ENCODE measurements around the gene PLEKHA5. TPM values are rescaled to one million over a fixed set of nuclear protein-coding genes. Genes with fewer than 3 reads are reported as not detected.

The PLEKHA5 gene
- total RNA-seq, 1 donor from 2014 or later, result 12.8 TPM

DNA sequence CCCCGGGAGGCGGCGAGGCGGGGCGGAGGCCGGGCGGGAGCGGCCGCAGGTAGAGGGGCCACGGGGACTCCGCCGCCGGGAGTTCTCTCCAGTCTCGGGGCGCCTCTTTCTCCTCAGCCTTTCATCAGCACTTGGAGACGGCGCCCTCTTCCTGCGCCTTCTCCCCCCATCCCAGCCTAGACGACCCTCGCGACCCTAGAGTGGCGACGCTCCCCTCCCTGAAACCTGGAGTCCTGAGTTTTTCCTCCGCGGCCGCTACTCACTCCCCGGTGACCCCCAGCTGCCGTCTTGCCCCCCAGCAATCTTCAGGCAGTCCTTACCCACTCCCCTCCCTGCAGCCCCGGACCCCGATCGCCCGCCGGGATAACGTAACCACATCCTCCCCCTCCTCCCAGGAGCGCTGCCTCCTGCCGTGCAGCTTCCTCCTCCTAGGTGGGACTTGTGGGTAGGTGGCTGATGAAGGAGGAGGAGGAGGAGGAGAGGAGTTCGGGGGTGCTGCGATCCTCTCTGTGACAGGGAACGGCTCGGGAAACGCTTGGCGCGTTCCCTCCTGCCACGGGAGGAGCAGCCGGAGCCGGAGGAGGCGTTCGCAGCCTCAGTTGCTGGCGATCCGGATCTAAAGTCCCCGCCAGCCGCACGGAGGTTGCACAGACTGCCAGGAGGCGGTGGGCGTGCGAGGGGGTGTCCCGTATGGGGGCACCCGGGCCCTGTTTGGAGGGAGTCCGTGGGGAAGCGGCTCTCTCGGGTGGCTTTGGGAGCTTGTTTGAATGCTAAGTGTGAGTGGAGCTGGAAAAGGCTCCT, 891 bp downstream of the PLEKHA5 start:
- DNase-seq, result peak; percentile 39

DNA sequence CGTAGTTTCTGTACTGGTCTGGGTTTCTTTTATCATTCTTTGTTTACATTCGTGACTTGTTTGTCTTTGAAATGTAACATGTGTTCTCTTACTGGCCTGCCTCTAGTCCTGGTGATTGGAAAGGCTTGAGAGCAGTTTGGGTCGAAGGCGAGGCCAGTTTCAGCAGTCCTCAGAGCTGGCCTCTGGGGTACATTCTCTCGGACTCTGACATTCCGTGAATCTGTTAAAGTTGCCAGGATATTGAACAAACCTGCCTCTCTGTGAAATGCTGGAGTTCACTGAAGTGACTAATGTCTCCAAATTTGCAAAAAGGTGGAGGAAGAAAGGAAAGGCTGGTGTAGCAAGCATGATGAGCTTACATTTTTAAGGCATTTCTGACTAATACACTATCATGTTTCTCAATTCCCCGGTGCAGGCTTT, 1.5 kb downstream of the PLEKHA5 start:
- DNase-seq, result peak; percentile 39

DNA sequence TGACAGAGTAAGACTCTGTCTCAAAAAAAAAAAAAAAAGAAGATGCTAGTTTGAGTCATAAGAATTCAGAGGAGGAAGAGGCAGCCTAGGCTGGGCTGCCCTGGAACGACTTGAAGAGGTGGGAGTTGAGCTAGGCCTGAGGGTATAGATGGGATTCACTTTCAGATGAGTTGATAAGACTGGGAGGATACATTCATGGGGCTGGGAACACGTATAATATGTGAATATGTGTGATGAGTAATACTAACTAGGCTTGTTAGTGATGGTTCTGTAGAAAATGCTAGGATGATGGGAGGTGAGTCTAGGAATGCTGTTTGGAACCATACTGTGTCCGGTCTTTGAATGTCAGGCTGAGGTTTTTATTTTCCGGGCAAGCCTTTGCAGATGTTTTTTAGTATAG, 9.0 kb downstream of the PLEKHA5 start:
- DNase-seq, result no peak

DNA sequence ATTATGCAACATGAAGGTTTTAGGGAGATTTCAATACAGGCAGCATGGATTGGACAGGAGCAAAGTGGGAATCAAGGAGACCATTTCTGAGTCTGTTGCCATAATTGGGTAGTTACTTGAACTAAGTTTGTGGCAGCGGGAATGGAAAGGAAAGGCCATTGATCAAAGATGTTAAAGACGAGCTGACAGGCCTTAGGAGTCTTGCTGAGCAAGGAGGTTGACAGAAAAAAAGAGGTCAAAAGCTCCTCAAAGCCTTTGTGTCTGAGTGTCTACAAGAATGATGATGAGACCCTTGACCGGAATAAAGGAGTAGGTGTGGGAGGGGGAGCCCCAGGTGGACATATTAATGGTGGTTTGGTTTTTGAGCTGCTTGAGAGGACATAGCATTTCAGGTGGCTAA, 9.4 kb downstream of the PLEKHA5 start:
- DNase-seq, result no peak

DNA sequence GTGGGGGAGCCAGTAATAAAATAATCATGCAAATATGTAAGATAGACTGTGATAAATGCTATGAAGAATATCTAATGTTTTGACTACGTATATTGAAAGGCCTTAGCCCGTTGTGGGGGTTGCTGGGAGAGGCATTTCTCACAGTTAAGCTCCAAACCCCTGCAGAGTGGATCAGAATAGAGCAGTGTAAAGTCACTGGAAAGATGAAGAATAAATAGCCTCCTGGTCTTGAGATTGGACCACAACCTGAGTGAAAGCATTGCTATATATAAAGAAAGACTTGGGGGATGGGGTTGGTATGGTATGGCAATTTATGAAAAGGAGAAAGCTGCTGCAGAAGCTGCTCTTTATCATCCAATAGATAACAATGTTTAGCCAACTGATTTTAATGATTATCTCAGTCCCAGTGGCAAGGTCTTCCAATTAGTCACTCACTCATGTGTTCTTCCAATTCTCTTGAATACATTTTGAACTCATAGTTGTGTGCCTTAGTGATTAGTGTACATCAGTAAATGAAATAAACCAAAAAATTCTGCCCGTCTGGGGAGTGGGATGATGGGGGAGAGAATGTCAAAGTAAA, 10.2 kb downstream of the PLEKHA5 start:
- DNase-seq, result no peak

DNA sequence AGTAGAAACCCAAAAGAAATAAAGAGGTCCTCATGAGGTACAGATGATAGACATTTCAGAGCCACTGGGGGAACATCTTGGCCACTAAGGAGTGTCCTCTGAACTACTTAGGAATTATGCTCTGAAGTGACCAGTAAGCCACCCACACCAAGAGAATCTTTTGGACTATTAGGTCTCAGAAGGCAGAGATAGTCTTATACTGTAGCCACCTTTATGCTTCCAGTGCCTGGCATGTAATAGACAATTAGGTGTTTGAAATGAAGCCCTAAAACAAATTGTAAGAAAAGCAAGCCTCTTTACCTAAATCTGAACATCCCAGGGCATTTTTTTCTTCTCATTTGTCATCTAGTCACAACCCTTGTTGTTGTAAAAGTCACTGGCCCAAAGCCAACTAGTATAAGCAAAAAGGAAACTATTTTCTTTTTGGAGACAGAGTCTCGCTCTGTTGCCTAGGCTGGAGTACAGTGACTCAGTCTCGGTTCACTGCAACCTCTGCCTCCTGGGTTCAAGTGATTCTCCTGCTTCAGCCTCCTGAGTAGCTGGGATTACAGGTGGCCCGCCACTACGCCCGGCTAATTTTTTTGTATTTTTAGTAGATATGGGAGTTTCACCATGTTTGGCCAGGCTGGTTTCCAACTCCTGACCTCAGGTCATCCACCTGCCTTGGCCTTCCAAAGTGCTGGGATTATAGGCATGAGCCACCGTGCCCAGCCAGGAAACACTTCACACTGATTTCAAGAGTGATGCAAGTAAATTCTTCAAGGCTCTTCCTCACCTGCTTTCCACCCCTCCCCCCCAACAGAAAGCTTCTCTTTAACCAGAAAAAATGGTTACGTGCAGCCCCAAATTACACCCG, 11.1 kb downstream of the PLEKHA5 start:
- peak; percentile 16 for DNase-seq

DNA sequence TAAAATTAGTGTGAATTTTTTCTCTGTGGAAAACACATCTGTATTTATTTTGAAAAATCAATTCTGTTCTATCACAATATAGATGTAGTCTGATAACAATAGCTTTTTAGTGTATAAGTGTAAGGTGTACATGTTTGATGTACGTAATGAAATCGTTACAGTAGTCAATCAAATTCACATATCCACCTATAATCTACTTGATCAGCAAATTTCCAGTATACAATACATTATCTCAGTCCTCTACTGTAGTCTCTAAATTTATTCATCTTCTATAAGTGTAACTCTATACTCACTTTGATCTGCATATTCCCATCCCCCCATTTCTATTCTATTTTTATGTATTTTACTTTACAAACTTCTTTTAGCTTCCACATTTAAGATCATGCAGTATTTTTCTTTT, 13.0 kb downstream of the PLEKHA5 start:
- DNase-seq, result no peak

DNA sequence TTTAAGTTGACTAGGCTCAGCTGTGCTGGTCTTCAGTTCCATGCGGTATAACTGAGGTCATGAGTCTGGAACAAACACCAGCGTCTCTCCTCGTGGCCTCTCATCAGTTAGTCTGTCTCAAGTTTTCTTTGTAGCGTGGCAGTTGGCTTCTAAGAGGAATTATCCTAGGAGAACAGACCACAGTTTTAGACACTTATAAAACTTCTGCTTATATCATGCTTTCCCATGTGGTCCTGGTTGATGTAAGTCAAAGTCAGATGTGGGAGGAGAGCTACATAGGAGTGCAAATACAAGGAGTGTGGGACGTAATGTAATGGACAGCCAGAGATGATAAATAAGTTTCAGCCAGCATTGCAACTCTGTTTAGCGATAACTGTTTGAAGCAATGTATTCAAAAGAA, 14.8 kb downstream of the PLEKHA5 start:
- no peak for DNase-seq

DNA sequence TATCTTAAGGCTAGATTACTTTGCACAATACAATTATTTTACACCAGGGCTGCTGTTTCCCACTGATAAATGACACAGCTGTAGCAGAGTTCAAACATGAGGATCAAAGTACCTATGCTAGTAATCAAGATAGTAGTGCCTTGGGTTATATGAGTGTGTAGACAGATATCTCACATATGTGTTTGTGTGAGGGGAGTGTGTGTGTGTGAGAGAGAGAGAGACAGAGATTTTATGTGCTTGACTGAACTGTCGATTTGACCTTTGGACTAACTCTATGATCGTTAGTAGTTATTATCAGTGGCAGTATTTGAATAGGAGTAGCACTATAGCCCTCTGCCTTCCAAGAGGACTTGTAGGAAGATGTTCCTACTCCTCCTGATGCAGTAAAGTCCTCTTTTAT, 15.5 kb downstream of the PLEKHA5 start:
- DNase-seq, result no peak

DNA sequence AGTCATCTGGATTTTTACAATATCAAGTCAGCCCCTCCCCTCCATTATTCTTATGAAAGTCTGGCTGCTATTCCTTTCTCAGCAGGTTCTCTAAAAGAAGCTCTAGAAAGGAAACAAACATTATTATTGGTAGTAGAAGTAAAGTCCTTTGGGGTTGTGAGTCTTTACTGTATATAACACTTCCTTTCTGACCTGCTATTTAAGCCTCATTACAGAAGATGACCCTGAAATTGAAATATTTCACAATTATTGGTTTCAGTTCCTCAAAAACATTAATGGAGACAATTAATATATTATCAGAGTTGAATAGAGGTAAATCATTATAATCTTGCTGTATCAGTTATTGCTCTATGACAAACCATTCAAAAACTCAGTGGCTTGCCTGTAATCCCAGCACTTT, 19.3 kb downstream of the PLEKHA5 start:
- no peak for DNase-seq

DNA sequence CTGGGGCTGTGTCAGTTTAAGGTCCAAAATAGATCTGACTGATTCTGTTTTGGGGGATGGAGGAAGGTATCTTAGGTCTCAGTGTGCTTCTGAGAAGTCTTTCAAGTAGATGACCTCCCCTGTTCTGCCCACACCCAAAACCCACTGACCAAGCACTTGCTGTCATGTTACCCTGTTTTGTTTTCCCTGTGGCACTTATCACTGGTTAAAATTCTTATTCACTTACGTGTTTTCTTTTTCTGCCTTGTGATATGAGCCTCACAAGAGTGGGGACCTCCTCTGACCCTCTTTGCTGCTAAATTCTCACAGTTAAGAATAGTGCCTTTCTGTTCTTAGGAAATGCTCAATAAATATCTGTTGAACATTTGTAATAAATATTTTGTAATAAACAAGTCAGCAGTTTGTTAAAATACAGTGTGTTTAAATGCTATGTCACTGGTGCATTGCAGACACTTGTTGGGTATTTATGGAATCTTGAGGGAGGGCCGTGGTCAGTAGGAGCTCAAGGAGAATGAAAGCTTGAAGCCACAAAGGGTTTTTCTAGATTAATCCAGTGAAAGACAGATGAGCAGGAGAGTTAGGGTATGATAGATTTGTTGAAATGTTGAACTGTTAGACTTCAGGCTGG, 20.9 kb downstream of the PLEKHA5 start:
- DNase-seq, result no peak

DNA sequence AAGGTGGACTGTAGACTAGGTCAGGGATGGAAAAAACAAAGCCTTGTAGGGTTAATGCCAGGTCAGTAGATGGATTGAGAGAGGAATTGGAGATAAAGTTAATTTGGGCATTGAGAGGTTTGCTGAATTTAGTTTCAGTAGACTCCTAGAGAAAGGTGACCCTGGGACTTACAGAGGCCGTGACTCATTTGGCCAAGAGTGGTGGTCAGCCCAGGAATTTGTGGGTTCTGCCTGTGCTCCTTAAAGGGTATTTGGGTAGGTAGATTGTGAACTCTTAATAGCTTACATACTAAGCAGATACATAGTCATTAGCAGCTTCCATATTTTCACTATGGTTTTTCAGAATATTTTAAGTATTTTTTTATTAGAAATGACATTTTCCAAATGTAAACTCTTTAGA, 21.8 kb downstream of the PLEKHA5 start:
- DNase-seq, result no peak

DNA sequence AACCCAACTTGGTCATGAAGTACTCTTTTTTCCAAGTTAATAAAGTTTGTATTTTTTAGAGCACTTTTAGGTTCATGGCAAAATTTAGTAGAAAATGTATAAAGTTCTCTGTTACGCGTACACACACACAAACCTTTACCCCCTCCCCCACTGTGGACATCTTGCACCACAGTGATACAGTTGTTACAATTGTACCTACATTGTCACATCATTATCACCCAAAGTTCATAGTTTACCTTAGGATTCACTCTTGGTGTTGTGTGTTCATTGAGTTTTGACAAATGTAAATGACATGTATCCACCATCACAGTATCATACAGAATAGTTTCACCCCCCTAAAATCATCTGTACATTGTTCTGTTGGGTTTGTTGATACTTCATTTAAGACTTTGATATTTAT, 23.9 kb downstream of the PLEKHA5 start:
- no peak for DNase-seq

DNA sequence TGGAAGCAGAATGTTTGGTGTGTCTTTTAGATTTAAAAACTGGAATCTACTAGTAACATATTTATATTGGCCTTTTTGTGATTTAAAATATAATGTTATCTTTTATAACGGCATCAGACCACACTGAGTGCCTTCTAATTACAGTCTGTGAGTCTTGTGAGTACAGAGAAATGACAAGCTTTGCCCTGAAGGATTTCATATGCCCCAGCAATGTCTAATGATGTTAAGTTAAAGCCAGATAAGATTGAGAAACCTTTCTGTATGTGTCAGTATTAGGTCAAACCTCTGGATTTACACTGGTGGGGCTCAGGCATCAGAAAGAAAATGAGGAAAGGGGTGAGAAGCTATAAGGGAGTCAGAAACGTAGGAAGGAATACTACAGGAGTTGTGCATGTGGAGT, 25.2 kb downstream of the PLEKHA5 start:
- no peak for DNase-seq

DNA sequence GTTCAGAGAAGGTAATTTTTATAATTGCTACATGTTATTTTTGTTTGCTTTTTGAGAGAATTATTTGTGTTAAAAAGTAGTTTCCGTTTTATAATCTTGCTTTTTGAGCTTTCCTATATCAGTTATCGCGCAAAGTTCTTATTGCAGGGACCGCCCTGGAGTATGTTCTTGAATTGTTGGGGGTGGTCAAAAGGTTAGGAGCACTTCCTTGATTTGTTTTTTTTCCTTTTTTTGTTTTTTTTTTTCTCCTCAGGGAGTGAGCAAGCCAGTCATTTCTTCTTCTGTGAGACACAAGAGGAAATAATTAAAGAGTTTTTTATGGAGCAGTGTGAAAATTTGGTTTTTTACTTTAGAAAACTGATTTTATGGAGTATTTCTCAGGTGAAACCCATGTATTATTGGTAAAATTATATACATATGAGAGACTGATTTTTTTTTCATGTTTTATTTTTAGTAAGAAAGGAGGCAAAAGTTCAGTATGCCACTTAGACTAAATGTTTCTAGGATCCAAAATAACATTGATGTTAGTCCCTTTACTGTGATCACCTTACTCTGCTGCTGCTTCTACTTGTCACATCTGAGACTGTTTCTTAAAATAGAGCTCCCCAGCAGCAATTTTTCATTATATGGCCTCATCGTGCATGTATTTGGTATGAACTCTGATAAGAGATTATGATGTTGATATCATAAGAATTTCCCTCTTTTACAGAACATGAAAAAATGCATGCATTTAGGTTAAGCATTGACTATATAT, 26.6 kb downstream of the PLEKHA5 start:
- peak; percentile 33 for DNase-seq

DNA sequence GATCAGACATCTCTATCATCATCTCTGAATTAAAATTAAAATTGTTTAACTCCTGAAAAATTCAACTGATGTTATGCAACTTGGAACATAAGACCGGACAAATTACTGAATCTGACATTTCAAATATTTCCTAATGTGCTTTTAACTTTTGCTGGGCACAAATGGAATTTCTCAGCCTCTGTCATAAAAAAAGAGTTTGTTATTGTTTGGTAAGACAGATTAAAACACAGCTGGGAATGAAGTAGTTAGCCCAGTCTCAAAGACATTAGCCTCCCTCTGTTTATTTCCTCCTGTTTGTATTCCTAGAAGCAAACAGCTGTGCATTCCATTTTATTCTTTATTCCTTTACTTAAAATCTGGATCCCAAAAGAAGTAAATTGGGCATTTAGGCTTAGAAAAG, 29.4 kb downstream of the PLEKHA5 start:
- DNase-seq, result no peak

DNA sequence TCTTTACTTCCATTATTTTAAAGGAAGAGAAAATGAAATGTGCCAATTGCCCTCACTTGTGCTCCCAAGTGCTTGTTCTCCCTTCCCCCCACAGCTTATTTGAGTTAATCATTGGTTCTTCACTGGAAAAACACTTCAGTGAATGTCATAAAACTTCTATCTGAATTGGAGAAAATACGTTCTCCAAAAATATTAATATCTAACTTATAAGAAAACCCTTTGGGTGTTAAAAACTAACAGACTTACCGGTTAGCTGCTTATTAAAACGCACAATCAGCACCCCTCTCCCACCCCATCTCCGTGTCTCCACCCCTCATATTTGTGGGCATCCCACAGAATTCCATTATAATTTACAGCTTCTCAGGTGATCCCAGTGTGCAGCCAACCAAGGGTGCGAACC, 31.7 kb downstream of the PLEKHA5 start:
- DNase-seq, result no peak

DNA sequence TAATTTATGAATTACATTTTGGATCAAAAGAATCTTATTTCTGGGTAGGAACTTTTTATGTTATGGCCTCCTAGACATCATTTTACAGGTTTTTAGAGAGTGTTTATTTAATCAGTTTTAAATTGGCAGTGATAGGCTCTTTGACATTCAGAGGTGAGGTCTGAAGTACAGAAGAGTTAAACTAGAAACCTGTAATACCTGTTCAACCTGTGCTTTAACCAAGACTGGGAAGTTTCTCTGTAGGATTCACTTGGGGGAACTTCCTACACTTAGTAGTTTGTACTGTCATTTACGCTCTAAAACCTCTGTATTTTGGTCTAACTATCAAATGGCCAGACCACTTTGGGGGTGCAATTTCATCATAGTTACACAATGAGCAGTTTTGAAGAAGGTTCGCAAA, 35.9 kb downstream of the PLEKHA5 start:
- DNase-seq, result no peak

DNA sequence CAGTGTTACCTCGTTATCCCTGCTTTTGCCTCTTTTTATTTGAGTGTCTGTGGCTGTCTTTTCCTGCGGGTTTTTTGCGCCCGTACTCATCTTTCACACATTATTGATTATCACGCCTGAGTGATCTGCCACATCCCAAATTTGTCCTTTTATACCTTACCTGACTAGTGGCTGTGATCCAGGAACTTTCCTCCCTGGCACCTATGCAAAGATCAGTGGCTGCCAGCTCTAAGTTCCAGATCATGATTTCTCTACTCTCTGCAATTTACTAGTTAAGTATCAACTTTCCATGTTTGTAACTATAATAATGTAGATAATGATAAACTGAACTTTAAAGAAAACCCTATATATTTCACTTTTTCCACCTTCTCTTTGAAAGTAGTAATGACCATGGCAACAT, 36.9 kb downstream of the PLEKHA5 start:
- DNase-seq, result no peak

DNA sequence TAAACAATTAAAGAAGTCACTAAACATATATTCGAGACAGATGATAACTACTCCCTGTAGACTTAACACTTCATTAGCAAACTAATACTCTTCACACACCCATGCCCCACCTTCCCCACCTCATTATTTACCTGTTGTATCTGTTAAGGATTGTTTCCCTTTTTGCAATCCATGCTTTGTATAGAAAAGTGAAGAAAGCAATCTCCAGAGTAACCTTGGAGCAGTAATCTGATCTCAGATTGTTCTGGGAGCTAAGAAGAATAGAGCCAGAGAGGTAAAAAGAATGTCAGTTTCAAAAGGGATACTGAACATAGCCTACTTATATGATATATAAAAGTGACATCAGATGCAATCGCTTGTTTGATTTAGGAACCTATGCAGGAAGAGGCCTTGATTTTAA, 37.4 kb downstream of the PLEKHA5 start:
- no peak for DNase-seq

DNA sequence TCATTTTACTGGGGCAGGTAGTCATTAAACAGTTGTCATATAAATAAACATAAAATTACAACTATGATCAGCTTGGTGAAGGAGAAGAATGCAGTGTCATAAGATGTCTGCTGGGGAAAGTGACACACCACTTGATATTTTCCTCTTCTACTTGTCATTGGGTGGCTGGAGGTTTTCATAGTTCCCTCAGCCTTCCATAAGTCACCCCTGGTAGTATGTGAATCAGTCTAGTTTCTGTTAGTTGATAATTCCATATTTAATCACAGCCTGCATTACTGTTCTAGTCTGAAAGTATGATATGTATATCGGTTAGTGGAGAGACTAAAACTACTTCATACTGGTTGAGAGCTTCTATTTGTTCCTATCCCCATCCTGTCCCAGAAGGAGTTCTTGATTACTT, 38.2 kb downstream of the PLEKHA5 start:
- DNase-seq, result no peak

DNA sequence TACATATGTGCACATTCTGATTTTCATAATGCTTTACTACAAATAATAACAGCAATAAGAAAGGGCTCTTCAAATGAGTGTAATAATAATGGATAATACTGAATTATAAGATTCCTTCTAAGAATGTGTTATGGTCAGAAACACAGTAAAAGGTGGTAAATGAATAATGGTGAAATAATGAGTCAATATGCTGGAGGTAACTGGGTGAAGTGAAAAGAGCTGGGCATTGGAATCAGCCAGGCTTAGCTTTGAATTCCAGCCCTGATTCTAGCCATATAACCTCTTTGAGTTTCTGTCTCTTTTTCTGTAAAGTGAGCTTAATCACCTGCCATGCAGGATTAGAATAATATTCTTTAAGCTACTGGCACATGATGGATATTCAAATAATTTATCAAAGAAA, 39.1 kb downstream of the PLEKHA5 start:
- DNase-seq, result no peak

DNA sequence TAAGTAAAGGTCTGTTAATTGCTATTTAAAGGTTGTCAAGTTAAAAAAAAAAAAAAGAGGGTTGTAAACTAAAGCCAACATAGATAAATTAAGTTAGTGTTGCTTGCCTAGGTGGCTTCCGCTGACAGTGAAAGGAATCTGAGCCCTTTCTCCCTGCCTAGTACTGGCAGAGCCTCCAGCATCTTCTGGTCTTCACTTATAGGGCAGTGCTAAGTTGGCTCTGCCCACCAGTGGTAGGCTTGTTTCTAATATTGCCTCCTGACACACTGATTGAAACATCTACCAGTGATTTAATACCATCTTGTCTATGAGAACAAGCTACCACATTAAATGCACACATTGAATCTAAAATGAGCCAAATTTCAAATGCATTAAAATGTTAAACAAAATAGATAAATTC, 39.7 kb downstream of the PLEKHA5 start:
- no peak for DNase-seq

All from dermis blood vessel endothelial cell (primary cell).